ENCODE measurements around the gene NBEA.

The NBEA gene

DNA sequence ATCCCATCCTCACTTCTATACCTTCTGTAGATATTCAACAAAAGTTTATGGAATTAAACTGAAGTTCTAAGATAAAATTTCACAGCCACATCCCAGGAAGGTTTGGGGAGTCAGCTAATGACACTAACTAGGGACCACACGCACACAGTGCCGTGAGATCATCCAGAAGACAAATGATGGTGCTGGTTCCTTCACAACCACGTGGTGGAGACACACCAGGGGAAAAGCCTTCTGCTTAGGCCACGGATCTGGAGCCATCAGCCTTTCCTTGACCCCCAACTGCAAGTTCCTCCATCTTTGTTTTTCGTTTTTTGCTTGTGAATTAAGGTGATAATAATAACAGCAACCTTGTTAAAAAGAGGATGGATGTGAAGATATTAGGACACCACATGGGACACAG lies 776.0 kb downstream of the NBEA start:
- DNase-seq, result no peak

GRCh38 chr13:35720290-35720689 lies 778.2 kb downstream of the NBEA start:
- no peak for DNase-seq

- peak; percentile 74 for DNase-seq
These were observed 778.9 kb downstream of the NBEA start for GRCh38 chr13:35720690-35721554.
